Activated T-helper 1 cell treated with Interleukin-2 at 50 U/mL for 16 hours (primary cell): ENCODE results near the gene FUCA2.
"Not testable (repeated sequence)": the region's sequence is repeated elsewhere in the genome, so short reads cannot be mapped to it uniquely, and the experiment has no call there.

Experiments
- DNase-seq: peaks from one replicate; pipeline ENCODE4 v3.0.0-alpha.2; 2020; ENCODE audit warnings: low read depth

The FUCA2 gene

DNA sequence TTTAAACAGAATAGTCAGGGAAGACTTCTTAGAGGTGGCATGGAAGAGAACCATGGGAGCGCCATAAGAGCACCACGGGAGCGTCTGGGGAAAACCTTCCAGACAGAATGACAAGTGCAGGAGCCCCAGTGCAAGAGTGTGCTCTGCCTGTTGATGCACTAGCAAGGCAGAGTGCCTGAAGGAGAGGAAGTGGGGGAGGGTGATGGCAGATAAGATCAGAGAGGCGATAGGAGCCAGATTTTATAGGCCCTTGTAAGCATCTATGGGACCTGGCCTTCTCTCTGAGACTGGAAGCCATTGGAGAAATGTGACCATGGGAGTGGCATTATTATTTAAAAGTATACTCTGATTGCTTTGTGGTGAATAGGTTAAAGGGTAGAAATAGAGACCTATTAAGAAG lies 13.1 kb downstream of the FUCA2 start:
- DNase-seq, result no peak

DNA sequence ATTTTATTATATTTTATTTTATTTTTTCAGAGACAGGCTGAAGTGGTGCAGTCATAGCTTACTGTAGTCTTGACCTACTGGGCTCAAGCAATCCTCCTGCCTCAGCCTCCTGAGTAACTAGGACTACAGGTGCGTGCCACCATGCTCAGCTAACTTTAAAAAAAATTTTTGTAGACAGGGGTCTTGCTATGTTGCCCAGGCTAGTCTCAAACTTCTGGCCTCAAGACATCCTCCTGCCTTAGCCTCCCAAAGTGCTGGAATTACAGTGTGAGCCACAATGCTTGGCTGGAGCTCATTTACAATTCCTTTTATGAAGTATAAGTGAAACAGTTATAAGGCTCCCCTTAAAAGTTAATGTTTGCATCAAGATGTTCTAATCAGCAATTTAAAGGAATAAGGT lies 14.5 kb downstream of the FUCA2 start:
- no peak for DNase-seq

DNA sequence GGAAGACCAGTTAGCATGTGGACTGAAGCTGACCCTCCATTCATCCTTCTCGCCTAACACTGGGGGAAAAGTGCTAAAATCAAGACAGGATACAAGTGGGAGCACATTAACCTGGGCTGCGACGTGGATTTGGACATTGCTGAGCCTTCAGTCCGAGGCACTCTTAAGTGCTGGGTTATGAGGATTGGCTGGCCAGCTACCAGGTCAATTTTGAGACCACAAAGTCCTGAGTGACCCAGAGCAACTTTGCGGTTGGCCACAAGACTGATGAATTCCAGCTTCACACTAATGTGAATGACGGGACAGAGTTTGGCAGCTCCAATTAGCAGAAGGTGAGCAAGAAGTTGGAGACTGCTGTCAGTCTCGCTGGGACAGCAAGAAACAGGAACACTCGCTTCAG lies 20.7 kb downstream of the FUCA2 start:
- no peak for DNase-seq

DNA sequence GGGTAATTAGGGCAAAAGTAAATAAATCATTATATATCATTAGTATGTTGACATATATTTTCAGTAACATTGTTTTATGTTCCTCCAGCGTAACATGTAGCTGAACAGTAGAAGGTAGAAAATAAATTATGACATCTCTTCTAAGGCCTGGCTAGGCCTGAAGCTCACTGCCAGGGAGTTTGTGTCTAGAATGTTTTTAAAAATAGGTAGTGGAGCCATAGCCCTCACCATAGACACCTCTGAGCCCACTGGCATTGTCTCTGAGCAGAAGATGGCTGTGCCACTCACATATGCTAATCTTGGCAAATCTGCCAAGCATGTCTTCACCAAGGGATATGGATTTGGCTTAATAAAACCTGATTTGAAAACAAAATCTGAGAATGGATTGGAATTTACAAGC lies 21.3 kb downstream of the FUCA2 start:
- no peak for DNase-seq

DNA sequence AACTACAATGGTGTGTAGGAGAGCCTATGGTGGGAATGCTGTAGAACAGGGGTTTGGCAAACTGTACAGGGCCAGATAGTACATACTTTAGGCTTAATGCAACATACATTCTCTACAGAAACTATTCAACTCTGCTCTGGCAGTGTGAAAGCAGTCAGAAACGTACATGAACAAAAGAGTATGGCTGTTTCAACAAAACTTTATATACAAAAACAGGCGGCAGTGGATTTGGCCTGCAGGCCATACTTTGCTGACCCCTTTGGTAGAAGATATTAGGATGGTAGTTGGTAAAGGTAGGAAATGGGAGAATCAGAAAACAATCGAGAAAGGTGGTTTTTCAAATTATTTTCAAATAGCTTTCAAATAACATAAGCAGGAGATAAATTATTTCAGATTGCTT lies 24.8 kb downstream of the FUCA2 start:
- no peak for DNase-seq

DNA sequence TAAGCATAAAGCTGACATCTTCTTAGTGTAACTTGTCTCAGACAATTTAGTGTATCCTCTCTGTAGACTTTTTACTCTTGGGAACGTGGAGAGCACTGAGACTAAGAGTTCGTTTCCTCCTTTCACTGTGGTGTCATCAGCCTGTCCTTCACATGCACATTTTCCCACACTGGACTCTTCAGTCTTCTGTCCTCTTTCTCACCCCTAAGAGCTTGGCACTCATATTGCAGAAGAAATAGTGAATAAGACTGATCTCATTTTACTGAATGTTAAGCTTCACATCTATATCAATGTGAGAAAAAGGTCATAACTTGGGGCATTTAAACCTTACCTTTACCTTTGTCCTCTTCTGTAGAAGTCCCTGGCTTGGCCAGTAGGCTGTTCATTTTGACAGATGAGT lies 25.6 kb downstream of the FUCA2 start:
- no peak for DNase-seq

DNA sequence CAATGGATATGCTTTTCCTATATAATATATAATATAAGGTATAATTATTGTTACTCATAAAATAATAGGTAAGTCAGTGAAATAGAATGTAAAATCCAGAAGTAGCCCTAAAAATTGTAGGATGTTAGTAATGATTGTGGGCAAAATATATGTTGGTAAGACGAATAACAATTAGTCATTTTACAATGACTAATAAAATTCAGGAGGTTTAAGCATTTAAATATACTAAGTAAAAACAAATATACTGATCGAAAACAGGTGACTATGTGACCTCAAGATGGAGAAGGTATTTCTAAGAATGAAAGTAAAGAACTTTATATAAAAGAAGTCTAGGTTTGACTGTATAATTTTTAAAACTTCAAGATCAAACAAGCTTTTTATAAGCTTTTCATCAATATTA lies 28.9 kb downstream of the FUCA2 start:
- no peak for DNase-seq

DNA sequence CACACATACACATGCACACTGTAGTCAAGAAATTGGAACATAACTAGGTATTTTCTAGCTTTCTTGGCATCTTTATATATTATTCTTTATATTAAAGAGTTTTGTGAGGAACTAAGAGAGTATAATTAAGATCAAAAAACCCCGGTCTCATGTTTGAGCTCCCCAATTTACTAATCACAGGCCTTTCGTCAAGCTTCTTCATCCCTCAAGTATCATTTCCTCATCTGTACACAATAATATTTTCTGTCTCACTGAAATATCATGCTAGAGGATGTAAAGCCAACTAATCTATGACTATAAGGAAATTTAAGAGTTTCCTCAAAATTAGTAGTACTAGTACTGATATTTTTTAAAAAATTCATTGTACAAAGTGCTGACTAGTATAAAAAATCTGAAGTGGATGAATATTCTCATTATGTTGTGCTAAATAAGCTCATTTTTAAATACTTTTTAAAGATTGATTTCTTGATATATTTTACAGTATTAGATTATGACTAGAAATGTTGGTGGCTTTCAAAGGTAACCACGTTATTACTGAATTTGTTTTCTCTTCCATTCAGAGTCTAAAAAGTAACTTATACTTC lies 32.9 kb downstream of the FUCA2 start:
- no peak for DNase-seq

DNA sequence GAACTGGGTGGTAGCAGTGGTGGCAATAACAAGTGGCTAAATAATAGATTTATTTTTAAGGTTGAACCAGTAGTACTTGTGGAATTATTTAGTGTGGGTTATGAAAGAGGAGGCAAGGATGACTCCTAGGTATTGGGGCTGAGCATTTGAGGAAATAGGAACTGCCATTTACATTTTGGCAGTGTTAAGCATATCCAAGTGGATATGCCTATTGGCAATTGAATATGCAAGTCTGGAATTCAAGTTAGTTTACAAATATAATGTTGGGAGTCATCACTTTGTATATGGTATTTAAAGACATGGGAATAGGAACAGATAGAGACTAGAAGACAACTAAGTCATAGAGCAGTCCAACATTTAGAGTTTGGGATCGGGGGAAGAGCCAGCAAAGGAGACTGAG lies 35.0 kb downstream of the FUCA2 start:
- no peak for DNase-seq

DNA sequence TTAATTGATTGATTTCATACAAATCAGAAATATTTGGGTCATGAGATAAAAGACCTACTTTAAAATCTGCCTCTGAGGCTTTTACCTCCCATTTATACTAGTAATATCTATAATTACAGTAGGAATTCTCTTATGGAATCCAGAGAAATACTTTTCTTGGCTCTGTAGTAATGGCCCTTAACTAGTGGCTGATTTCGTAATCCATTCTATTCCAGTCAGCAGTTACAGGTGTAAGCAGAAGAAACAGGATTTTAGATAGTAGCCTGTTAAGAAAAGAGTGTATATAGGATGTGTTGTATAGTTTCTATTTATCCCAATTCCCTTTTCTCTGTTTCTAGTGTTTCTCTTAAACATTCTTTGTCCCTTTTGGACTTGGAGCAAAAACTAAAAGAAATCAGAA lies 39.7 kb downstream of the FUCA2 start:
- no peak for DNase-seq

DNA sequence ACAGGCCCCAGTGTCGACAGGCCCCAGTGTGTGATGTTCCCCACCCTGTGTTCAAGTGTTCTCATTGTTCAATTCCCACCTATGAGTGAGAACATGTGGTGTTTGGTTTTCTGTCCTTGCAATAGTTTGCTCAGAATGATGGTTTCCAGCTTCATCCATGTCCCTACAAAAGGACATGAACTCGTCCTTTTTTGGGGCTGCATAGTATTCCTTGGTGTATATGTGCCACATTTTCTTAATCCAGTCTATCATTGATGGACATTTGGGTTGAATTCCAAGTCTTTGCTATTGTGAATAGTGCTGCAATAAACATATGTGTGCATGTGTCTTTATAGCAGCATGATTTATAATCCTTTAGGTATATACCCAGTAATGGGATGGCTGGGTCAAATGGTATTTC lies 42.7 kb downstream of the FUCA2 start:
- not testable (repeated sequence) for DNase-seq

DNA sequence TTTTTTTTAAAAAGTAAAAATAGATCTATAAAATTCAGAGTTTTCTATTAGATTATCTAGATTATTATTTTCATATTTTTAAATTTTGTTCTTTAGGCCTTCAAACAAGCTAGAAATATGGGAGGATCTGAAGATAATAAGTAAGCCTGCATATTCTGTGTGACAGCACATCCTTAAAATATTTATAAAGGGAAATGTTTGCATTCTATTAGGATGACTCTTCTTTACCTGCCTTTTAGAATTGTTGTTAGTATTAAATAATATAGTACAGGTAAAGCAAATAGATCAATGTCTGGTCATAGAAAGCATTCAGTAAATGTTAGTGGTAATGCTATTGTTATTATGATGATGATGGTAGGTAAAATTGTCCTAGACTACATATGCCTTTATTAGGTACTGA lies 43.5 kb downstream of the FUCA2 start:
- DNase-seq, result no peak

DNA sequence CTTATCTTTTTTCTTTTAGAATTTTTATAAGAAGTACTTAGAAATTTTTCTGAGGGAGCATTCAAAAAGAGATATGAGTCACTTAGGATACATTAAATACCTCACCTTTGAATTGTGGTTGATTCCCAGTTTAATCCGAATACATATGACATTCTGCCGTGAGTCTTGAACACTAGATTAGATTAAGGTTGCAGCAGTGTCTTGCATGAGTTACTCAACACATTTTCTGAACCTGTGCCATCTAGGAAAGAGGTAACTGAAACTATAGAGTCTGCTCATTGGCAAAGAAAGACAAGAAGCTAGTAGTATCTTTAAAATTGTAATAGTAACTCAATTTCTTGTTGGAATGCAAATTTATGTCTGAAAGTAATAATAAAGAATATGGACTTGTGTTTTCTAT lies 46.0 kb downstream of the FUCA2 start:
- DNase-seq, result no peak

DNA sequence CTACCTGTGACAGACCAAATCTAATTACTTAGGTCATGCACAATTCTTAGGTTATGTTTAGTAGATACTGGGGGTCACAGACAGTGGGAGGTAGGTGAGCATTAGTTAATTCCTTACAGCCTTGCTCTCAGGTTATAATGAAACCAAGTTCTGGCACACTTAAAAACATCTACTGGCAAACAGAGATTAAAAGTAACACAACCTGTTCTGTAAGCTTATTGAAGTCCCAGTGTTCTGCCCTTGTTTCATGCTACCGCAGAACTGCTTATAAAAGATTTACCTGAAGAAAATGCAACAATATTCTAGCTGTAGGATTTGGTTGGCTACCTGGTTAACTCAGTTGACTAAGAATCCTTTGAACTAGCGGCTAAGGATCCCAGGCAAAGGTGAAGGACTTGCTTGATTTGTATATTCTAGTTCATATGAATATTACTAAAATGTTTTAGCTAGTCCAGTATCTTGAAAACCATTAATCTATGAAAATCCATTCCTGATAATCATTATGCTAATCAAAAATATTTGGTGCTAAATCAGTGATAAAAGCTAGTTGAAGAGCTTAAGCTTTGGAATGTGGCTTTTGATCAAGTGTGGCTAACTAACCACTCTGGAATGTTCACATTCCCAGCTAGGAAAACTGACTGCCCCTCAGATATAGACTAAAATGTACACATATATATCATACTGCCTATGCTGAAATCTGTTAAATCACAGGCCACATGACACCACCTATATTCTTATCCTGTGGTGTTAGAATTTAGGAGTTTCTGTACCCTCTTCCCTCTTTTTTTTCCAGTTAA lies 53.8 kb downstream of the FUCA2 start:
- DNase-seq, result no peak

DNA sequence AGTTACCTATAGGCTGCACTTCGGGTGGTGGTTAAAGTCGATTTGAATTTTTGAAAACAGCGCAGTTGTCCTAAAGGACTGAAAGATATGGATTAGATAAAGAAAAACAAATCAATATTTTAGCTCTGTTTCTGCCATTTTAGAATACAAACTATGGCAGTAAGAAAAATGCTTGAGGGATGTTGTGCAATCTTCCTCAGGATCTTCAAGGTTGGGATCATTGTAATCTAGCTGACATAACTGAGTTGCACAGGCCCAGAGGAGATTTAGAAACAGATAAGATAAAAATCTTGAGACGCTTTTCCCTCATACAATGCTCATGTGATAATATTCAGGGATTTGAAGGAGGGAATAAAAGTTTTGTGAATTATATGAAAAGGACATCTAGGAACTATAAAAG lies 60.0 kb downstream of the FUCA2 start:
- no peak for DNase-seq

DNA sequence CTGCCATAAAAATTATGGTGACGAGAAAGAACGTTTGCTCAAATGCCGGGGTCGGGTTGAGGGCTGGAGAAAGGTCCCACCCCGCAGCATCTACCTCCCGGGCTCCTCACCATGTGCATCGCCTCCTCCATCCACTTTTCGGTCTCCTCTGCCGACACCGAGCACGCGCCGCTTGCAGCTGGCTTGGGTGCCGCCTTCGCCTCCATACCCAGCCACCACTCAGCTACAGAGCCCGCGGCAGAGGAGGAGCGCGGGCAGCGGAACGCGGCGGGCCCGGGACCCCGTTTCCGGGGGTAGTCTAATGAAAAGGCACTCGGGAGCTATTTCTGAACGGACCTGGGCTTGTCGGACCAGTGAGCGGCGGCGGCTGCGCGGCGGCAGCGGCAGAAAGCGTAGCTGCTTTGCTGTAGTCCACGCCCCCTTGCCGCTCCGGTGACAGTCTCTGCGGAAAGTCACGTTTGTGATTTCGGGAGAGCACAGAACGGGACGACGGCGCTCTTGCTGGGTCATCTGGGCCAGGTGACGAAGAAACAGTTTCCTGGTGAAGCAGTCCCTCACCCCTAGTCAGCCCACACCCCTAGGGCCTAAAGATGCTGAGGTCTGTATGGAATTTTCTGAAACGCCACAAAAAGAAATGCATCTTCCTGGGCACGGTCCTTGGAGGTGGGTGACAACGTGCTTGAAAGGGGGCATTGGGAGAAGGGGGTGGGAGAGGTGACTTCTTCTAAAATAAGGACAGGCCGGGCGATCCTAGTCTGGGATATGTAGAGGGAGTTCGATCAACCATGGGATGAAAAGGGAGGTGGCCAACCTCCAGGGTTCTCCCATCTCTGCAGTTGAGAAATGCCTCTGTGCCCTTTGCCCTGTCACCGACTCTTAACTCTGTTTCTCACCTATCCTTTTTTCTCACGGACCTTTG lies 60.8 kb downstream of the FUCA2 start, which contains the start of the genes ADAT2 and PEX3:
TSS of gene ADAT2 (minus strand) at position 243 of the 919 bp plus-strand sequence. CDS start at position 206, 37 bp downstream.
TSS of gene PEX3 (plus strand) at position 353 of the 919 bp plus-strand sequence. CDS start at position 591, 238 bp downstream.
- DNase-seq, result peak; percentile 87

DNA sequence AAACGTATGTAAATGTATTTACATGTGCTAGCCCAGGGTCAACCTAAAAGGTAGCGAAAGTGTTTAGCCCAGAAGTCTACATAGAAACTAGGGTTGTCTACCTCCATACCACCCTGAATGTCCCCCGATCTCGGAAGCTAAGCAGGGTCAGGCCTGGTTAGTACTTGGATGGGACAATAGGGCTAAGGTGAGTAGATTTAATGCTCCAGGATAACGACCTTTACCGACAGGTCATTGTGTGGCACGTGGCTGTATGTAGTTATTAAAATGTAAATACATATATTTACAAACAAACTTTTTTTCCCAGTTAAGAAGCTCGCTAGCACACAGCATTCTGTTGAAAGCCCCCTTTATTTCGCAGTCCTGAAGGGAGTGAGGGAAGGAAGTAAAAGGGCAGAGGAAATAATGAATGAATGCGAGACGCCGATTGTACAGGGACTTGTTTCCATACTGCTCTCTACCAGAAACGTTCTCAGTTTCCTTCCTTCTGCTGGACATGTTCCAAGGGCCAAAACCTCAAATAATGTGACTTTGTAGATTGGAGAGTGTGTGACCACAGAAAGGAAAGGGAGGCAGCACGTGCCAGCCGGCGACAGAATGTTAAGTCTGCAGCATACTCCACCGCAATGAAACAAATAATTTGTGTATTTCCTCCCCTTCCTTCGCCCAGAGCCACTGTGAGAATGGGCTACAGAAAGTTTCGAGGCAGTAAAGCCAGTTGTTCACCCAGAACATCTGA lies 61.6 kb downstream of the FUCA2 start:
- DNase-seq, result no peak

DNA sequence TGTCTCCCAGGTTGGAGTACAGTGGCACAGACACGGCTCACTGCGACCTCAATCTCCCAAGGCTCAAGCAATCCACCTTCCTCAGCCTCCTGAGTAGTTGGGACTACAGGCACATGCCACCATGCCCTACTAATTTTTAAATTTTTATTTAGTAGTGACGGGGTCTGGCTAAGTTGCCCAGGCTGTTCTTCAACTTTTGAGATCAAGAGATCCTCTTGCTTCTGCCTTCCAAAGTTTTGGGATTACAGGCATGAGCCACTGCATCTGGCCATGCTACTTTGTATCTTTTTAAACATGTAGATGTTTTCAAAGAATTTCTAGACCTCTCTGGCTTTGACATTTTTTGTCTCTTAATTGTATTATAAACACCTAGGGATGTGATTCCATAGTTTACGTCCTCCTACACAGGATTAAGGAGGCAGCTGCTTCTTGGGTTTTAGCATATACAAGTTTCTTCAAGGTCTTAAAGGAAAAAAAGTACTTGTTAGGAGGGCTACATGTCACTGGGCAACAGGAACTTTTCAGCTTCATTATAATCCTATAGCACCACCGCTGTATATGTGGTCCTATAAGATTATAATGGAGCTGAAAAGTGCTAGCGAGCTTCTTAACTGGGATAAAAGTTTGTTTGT lies 62.3 kb downstream of the FUCA2 start:
- no peak for DNase-seq

DNA sequence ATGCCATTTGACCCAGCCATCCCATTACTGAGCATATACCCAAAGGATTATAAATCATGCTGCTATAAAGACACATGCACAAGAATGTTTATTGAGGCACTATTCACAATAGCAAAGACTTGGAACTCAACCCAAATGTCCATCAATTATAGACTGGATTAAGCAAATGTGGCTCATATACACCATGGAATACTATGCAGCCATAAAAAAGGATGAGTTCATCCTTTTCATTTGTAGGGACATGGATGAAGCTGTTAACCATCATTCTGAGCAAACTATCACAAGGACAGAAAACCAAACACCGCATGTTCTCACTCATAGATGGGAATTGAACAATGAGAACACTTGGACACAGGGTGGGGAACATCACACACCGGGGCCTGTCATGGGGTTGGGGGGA lies 63.7 kb downstream of the FUCA2 start:
- not testable (repeated sequence) for DNase-seq
